ENCODE data around the gene ZBTB3.
"Not testable (repeated sequence)": the region's sequence is repeated elsewhere in the genome, so short reads cannot be mapped to it uniquely, and the experiment has no call there.

Gene ZBTB3

GRCh38 chr11:62771144-62772021 is 17.4 kb upstream of the ZBTB3 start, which contains the start of gene TAF6L:
Gene TAF6L, plus strand, starts transcription at chr11:62771396. Its CDS starts 4,388 bp downstream, at chr11:62775784.
- POLR2A ChIA-PET (ENCODE audit: low non-redundant PET) = interaction anchor here (0.7 to 1.3 kb wide), 4 partner anchors 9 to 70 kb away, joined by 4 to 6 read pairs (median 5); partner anchors contain the start of genes POLR2G and ZBTB3
- DNase-seq (ENCODE audit: low spot score) = peak; percentile 98
- H3K27ac ChIP-seq = peak within 1 kb of the TSS; percentile 97
- CTCF ChIA-PET = interaction anchor here (0.6 to 2.4 kb wide), 5 partner anchors 10 to 932 kb away, joined by 3 to 13 read pairs (median 4); partner anchors contain the start of genes POLR2G and ZBTB3
- TF ChIP-seq CTCF (conservative IDR thresholded peaks at IDR 0.05; ENCODE audit: low read depth) = no peak

GRCh38 chr11:62770778-62771143 is 16.8 kb upstream of the ZBTB3 start:
- ChIA-PET CTCF (interaction anchor here (0.6 to 2.4 kb wide), 5 partner anchors 10 to 933 kb away, joined by 3 to 13 read pairs (median 4); partner anchors contain the start of genes POLR2G and ZBTB3), POLR2A (ENCODE audit: low non-redundant PET) (interaction anchor here (0.7 to 1.3 kb wide), 4 partner anchors 9 to 71 kb away, joined by 4 to 6 read pairs (median 5); partner anchors contain the start of genes POLR2G and ZBTB3)
- peak overlapping the region; percentile 97 for H3K27ac ChIP-seq
- DNase-seq (ENCODE audit: low spot score) = no peak
- TF ChIP-seq CTCF (conservative IDR thresholded peaks at IDR 0.05; ENCODE audit: low read depth) = no peak

- peak overlapping the region; percentile 84 for H3K27ac ChIP-seq
- ChIA-PET POLR2A (ENCODE audit: low non-redundant PET) (interaction anchor here (0.7 to 1.0 kb wide), 2 partner anchors 33 to 80 kb away, joined by 3 to 8 read pairs; partner anchors contain the start of gene TTC9C), CTCF (interaction anchor here (1.3 kb wide), 1 partner anchor 10 kb away, joined by 3 read pairs; the partner anchor contains the start of gene TAF6L)
- not testable (repeated sequence) for DNase-seq (ENCODE audit: low spot score)
These were observed 6.9 kb upstream of the ZBTB3 start for GRCh38 chr11:62760867-62761227.

GRCh38 chr11:62757846-62758788 is 4.2 kb upstream of the ZBTB3 start:
- DNase-seq (ENCODE audit: low spot score) = no peak
- ChIA-PET POLR2A (ENCODE audit: low non-redundant PET) (no interaction called here), CTCF (no interaction called here)
- H3K27ac ChIP-seq = no peak overlapping the region
- no peak for TF ChIP-seq CTCF (conservative IDR thresholded peaks at IDR 0.05; ENCODE audit: low read depth)

- peak overlapping the region; percentile 86 for H3K27ac ChIP-seq
- CTCF ChIA-PET = no interaction called here
- TF ChIP-seq CTCF (conservative IDR thresholded peaks at IDR 0.05; ENCODE audit: low read depth) = no peak
- POLR2A ChIA-PET (ENCODE audit: low non-redundant PET) = interaction anchor here (1.5 kb wide), 1 partner anchor 15 kb away, joined by 5 read pairs; no protein-coding TSS in a partner anchor
- no peak for DNase-seq (ENCODE audit: low spot score)
These were observed 1.2 kb upstream of the ZBTB3 start for GRCh38 chr11:62755086-62755615.

GRCh38 chr11:62752994-62753735 is 795 bp downstream of the ZBTB3 start:
- peak overlapping the region; percentile 86 for H3K27ac ChIP-seq
- DNase-seq (ENCODE audit: low spot score) = no peak
- CTCF ChIA-PET = interaction anchor here (0.5 to 1.3 kb wide), 5 partner anchors 17 to 1298 kb away, joined by 3 to 6 read pairs (median 4); partner anchors contain the start of gene TAF6L
- no peak for TF ChIP-seq CTCF (conservative IDR thresholded peaks at IDR 0.05; ENCODE audit: low read depth)
- POLR2A ChIA-PET (ENCODE audit: low non-redundant PET) = interaction anchor here (0.8 to 1.5 kb wide), 10 partner anchors 9 to 88 kb away, joined by 3 to 6 read pairs (median 4); partner anchors contain the start of genes C11orf98, CSKMT, HNRNPUL2 and LBHD1
